ENCODE results near the gene WDR6.

The WDR6 gene, protein sequence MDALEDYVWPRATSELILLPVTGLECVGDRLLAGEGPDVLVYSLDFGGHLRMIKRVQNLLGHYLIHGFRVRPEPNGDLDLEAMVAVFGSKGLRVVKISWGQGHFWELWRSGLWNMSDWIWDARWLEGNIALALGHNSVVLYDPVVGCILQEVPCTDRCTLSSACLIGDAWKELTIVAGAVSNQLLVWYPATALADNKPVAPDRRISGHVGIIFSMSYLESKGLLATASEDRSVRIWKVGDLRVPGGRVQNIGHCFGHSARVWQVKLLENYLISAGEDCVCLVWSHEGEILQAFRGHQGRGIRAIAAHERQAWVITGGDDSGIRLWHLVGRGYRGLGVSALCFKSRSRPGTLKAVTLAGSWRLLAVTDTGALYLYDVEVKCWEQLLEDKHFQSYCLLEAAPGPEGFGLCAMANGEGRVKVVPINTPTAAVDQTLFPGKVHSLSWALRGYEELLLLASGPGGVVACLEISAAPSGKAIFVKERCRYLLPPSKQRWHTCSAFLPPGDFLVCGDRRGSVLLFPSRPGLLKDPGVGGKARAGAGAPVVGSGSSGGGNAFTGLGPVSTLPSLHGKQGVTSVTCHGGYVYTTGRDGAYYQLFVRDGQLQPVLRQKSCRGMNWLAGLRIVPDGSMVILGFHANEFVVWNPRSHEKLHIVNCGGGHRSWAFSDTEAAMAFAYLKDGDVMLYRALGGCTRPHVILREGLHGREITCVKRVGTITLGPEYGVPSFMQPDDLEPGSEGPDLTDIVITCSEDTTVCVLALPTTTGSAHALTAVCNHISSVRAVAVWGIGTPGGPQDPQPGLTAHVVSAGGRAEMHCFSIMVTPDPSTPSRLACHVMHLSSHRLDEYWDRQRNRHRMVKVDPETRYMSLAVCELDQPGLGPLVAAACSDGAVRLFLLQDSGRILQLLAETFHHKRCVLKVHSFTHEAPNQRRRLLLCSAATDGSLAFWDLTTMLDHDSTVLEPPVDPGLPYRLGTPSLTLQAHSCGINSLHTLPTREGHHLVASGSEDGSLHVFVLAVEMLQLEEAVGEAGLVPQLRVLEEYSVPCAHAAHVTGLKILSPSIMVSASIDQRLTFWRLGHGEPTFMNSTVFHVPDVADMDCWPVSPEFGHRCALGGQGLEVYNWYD

DNA sequence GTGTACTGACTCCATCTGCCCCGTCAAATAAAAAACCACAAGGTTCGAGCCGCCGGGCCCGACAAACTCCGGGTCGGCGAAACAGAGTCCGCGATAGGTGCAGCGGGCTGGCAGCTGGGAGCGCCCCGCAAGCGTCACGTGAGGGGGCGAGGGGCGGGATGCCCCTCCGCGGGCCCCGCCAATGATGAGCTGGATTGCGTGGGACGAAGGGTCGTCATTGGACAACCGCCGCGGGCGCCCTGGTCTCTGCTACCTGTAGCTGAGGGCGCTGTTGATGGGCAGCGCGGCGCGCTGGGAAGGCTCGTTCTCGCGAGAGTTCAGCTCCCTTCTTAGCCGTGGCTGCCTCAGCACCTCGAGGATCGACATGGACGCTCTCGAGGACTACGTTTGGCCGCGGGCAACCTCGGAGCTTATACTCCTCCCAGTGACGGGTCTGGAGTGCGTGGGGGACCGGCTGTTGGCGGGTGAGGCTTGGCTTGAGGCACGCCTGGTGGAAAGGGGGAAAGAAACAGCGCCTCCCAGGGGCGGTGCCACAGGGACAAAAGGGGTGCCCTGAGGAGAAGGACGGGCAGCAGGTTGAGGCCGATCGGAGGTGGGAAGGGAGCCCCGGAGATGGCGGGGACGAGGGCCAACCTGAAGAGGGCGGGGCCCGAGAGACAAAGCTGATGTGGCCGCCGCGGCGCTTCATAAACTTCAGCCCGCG lies at the start of gene WDR6:
WDR6 (plus strand) TSS at position 324 of the 703 bp plus-strand sequence; CDS start at position 365, 41 bp downstream.
- H3K4me1 ChIP-seq (ENCODE audit: control insufficient read depth in 1 of 2, insufficient read depth in 2 of 2, low read length in 2 of 2): peaks cover 0 to 24% of the 10 kb centered on the region in 2 donors
- H3K27ac ChIP-seq (ENCODE audit: low read length): peak within 1 kb of the TSS; percentile 95
- H3K4me3 ChIP-seq (ENCODE audit: low read depth in 1 of 2, low read length in 2 of 2): peak within 1 kb of the TSS; percentile 77 to 87
- peaks cover 10% of the 10 kb centered on the region in 2 donors for H3K36me3 ChIP-seq (ENCODE audit: control insufficient read depth in 1 of 2, insufficient read depth in 2 of 2, low read length in 2 of 2)
- no peaks in the 10 kb centered on the region for H3K27me3 ChIP-seq (ENCODE audit: low read depth, low read length)
- no peaks in the 10 kb centered on the region for H3K9me3 ChIP-seq (ENCODE audit: control insufficient read depth in 1 of 2, low read length in 2 of 2)

DNA sequence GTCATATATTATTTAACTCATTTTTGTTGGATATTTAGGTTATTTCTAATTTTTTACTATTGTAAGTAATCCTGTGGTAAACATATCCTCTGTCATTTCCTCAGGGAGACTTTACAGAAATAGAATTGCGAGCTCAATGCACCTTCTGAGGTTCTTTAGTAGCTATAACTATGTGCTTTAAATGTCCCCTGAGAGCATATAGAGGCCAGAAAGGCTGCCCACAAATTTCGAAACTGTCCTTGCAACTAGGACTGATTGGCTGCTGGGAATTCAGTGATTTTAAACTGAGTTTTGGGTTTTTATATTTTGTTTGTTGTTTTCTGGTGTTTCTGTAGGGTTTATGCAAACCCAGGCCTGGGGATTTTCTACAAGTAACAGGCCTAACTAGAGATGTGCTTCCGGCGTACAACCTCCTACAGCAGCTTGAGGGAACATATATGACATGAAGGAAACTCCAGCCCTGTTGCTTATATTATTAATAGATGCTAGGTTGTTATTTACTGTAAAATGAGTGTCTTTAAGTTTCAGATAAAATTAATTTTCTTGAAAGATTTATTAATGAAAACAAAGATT lies 46.3 kb upstream of the WDR6 start:
- peaks cover 19 to 26% of the 10 kb centered on the region in 2 donors for H3K36me3 ChIP-seq (ENCODE audit: control insufficient read depth in 1 of 2, insufficient read depth in 2 of 2, low read length in 2 of 2)
- no peak overlapping the region for H3K27ac ChIP-seq (ENCODE audit: low read length)
- no peaks in the 10 kb centered on the region for H3K27me3 ChIP-seq (ENCODE audit: low read depth, low read length)
- no peaks in the 10 kb centered on the region for H3K4me1 ChIP-seq (ENCODE audit: control insufficient read depth in 1 of 2, insufficient read depth in 2 of 2, low read length in 2 of 2)
- H3K4me3 ChIP-seq (ENCODE audit: low read depth in 1 of 2, low read length in 2 of 2): no peak overlapping the region
- H3K9me3 ChIP-seq (ENCODE audit: control insufficient read depth in 1 of 2, low read length in 2 of 2): no peaks in the 10 kb centered on the region

DNA sequence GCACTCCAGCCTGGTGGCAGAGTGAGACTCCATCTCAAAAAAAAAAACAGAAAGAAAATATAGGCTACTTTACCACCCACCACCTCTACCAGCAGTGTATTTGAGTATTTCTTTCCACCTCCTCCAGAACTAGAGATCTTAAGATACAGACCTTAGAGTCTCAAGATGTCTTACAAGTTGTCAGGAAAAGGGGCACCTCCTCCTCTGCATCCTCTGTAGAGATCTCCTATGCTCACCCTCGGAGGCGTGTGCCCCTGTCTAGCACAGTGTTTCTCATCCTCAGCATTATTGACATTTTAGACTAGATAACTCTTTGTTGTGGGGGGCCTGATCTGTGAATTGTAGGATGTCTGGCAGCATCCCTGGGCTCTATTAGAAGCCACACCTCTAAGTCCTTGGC lies 44.9 kb upstream of the WDR6 start:
- no peaks in the 10 kb centered on the region for H3K27me3 ChIP-seq (ENCODE audit: low read depth, low read length)
- no peaks in the 10 kb centered on the region for H3K4me1 ChIP-seq (ENCODE audit: control insufficient read depth in 1 of 2, insufficient read depth in 2 of 2, low read length in 2 of 2)
- H3K36me3 ChIP-seq (ENCODE audit: control insufficient read depth in 1 of 2, insufficient read depth in 2 of 2, low read length in 2 of 2): peaks cover 33 to 40% of the 10 kb centered on the region in 2 donors
- no peak overlapping the region for H3K27ac ChIP-seq (ENCODE audit: low read length)
- no peak overlapping the region for H3K4me3 ChIP-seq (ENCODE audit: low read depth in 1 of 2, low read length in 2 of 2)
- no peaks in the 10 kb centered on the region for H3K9me3 ChIP-seq (ENCODE audit: control insufficient read depth in 1 of 2, low read length in 2 of 2)

DNA sequence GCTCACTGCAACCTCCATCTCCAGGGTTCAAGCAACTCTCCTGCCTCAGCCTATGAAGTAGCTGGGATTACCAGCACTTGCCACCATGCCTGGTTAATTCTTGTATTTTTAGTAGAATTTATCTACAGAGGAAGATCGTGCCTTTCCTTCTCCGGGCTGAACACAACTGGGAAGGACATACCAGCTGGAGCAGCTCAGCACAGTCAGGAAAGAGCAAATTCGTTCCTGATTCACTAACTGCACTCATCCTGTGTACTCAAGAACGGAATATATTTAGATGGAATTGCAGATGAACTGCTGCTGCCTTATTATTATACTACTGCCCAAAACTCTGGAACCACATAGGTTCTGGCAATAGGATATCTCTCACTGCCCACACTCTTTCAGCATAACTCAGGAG lies 44.3 kb upstream of the WDR6 start:
- no peaks in the 10 kb centered on the region for H3K4me1 ChIP-seq (ENCODE audit: control insufficient read depth in 1 of 2, insufficient read depth in 2 of 2, low read length in 2 of 2)
- H3K4me3 ChIP-seq (ENCODE audit: low read depth in 1 of 2, low read length in 2 of 2): no peak overlapping the region
- no peaks in the 10 kb centered on the region for H3K9me3 ChIP-seq (ENCODE audit: control insufficient read depth in 1 of 2, low read length in 2 of 2)
- no peaks in the 10 kb centered on the region for H3K27me3 ChIP-seq (ENCODE audit: low read depth, low read length)
- H3K27ac ChIP-seq (ENCODE audit: low read length): no peak overlapping the region
- H3K36me3 ChIP-seq (ENCODE audit: control insufficient read depth in 1 of 2, insufficient read depth in 2 of 2, low read length in 2 of 2): peaks cover 39 to 44% of the 10 kb centered on the region in 2 donors

DNA sequence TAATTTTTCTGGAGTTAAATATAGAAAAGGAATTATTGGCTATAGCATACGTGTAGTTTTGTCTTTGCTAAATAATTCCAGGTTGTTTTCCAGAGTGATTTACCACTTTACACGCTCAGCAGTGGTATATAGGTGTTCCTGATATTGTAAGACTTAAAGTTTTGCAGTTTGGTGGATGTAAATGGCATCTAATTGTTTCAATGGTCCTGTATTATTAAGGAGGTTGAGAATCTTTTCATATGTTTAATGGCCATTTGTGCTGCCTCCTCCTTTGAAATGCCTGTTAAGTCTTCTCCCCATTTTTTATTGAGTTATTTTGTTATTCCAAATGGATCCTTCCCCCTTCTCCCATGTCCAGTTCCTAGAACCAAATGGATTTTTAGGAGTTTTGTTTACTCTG lies 43.6 kb upstream of the WDR6 start:
- no peak overlapping the region for H3K4me3 ChIP-seq (ENCODE audit: low read depth in 1 of 2, low read length in 2 of 2)
- H3K27ac ChIP-seq (ENCODE audit: low read length): no peak overlapping the region
- H3K36me3 ChIP-seq (ENCODE audit: control insufficient read depth in 1 of 2, insufficient read depth in 2 of 2, low read length in 2 of 2): peaks cover 42 to 45% of the 10 kb centered on the region in 2 donors

DNA sequence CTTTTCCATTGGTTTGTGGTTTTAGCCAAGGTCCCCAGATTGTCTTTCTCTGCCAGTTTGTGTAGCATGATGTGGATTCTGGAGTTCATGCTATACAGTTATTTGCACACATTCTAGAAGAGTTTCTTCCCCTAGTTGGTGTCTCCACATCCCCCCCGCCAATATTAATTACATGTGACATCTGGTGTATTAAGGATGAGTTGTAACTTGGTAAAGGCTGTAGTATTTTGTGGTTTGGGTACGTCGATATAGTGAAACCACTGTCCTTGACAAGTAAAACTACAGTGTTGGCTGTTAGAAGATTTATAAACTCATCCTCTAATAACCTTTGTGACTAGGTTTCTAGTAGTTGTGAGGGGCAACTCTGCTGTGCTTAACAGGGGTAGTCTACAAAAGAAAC lies 40.8 kb upstream of the WDR6 start:
- H3K27me3 ChIP-seq (ENCODE audit: low read depth, low read length): no peaks in the 10 kb centered on the region
- H3K36me3 ChIP-seq (ENCODE audit: control insufficient read depth in 1 of 2, insufficient read depth in 2 of 2, low read length in 2 of 2): peaks cover 52 to 70% of the 10 kb centered on the region in 2 donors
- no peak overlapping the region for H3K4me3 ChIP-seq (ENCODE audit: low read depth in 1 of 2, low read length in 2 of 2)
- H3K27ac ChIP-seq (ENCODE audit: low read length): no peak overlapping the region
- H3K9me3 ChIP-seq (ENCODE audit: control insufficient read depth in 1 of 2, low read length in 2 of 2): no peaks in the 10 kb centered on the region
- no peaks in the 10 kb centered on the region for H3K4me1 ChIP-seq (ENCODE audit: control insufficient read depth in 1 of 2, insufficient read depth in 2 of 2, low read length in 2 of 2)

More for the DNA sequence above, 43.6 kb upstream of the WDR6 start:
- Histone ChIP-seq H3K9me3 (ENCODE audit: control insufficient read depth in 1 of 2, low read length in 2 of 2) (no peaks in the 10 kb centered on the region), H3K27me3 (ENCODE audit: low read depth, low read length) (no peaks in the 10 kb centered on the region), H3K4me1 (ENCODE audit: control insufficient read depth in 1 of 2, insufficient read depth in 2 of 2, low read length in 2 of 2) (no peaks in the 10 kb centered on the region)

DNA sequence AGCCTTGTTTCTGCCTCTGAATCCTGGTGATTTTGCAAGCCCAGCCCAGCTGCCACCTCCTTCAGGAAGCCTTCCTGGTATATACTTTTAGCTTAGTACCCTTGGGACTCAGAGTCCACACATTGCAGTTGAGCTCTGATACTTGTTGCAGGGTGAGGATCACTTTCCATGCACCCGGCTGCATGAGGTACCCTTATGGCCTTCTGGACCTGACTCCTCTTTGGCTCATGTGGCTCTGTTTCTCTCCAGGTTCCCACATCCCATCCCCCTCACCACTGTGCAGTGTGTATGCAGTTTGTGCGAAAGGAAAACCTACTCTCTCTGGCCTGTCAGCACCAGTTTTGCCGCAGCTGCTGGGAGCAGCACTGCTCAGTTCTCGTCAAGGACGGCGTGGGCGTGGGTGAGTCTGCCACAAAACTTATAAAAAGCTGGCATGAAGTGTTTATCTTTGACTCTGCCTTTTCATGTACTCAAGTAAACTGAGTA lies 40.3 kb upstream of the WDR6 start:
- H3K27me3 ChIP-seq (ENCODE audit: low read depth, low read length): no peaks in the 10 kb centered on the region
- H3K4me3 ChIP-seq (ENCODE audit: low read depth in 1 of 2, low read length in 2 of 2): no peak overlapping the region
- H3K27ac ChIP-seq (ENCODE audit: low read length): no peak overlapping the region
- H3K4me1 ChIP-seq (ENCODE audit: control insufficient read depth in 1 of 2, insufficient read depth in 2 of 2, low read length in 2 of 2): no peaks in the 10 kb centered on the region
- peaks cover 54 to 76% of the 10 kb centered on the region in 2 donors for H3K36me3 ChIP-seq (ENCODE audit: control insufficient read depth in 1 of 2, insufficient read depth in 2 of 2, low read length in 2 of 2)
- no peaks in the 10 kb centered on the region for H3K9me3 ChIP-seq (ENCODE audit: control insufficient read depth in 1 of 2, low read length in 2 of 2)

DNA sequence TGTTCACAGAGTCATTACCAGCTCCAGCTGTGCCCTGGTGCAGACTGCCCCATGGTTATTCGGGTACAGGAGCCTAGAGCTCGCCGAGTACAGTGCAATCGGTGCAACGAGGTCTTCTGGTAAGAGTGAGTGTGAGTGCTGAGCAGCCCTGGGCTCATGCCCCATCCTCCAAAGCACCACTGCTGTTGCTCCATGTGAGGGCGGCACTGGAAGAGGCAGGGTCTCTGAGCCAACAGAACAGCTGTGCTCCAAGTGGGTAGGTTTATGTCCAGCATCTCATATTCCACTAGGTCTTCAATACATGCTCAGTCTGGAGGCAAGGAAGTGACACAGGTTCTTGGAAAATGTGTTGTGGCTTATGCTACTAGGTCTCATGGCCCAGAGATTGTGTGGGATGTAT lies 36.6 kb upstream of the WDR6 start:
- no peaks in the 10 kb centered on the region for H3K27me3 ChIP-seq (ENCODE audit: low read depth, low read length)
- H3K9me3 ChIP-seq (ENCODE audit: control insufficient read depth in 1 of 2, low read length in 2 of 2): no peaks in the 10 kb centered on the region
- H3K4me3 ChIP-seq (ENCODE audit: low read depth in 1 of 2, low read length in 2 of 2): no peak overlapping the region
- no peak overlapping the region for H3K27ac ChIP-seq (ENCODE audit: low read length)
- H3K4me1 ChIP-seq (ENCODE audit: control insufficient read depth in 1 of 2, insufficient read depth in 2 of 2, low read length in 2 of 2): no peaks in the 10 kb centered on the region
- peaks cover 67 to 95% of the 10 kb centered on the region in 2 donors for H3K36me3 ChIP-seq (ENCODE audit: control insufficient read depth in 1 of 2, insufficient read depth in 2 of 2, low read length in 2 of 2)

DNA sequence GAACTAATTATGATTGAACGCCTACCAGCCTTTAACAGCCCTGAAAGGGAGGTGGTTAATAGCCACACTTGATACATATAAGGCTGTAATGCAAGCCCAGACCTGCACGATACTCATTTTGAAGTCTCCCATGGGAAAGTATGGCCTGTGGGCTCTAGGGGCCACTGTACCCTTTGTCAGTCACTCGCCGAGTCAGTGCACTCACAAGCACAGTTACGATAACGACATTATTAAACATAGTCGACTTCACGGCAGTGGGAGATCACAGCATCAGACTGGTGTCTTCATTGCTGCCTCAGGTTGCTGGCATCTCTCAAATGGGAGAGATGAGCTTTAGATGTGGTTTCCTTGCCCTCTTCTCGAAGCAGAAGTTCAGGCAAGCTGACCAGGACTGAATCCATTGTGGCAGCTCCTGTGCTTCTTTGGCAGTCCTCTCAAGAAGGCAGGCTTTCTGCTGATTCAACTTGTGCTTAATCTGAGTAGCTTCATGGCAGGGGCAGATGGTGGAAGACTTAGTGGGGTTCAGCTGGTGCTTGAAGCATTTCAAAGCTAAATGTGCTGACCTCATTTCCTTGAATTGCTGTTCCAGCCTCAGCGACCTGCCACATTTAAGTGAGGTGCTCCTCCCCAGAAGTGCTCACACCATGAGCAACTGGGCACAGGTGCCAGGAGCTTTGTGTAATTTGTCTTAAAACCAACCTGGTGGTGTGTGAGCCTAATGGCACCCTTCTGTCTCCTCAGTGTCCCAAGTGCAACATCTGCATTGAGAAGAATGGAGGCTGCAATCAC lies 32.9 kb upstream of the WDR6 start:
- H3K4me3 ChIP-seq (ENCODE audit: low read depth in 1 of 2, low read length in 2 of 2): no peak overlapping the region
- peaks cover 59 to 90% of the 10 kb centered on the region in 2 donors for H3K36me3 ChIP-seq (ENCODE audit: control insufficient read depth in 1 of 2, insufficient read depth in 2 of 2, low read length in 2 of 2)
- no peaks in the 10 kb centered on the region for H3K4me1 ChIP-seq (ENCODE audit: control insufficient read depth in 1 of 2, insufficient read depth in 2 of 2, low read length in 2 of 2)
- no peaks in the 10 kb centered on the region for H3K27me3 ChIP-seq (ENCODE audit: low read depth, low read length)
- H3K27ac ChIP-seq (ENCODE audit: low read length): no peak overlapping the region
- no peaks in the 10 kb centered on the region for H3K9me3 ChIP-seq (ENCODE audit: control insufficient read depth in 1 of 2, low read length in 2 of 2)

DNA sequence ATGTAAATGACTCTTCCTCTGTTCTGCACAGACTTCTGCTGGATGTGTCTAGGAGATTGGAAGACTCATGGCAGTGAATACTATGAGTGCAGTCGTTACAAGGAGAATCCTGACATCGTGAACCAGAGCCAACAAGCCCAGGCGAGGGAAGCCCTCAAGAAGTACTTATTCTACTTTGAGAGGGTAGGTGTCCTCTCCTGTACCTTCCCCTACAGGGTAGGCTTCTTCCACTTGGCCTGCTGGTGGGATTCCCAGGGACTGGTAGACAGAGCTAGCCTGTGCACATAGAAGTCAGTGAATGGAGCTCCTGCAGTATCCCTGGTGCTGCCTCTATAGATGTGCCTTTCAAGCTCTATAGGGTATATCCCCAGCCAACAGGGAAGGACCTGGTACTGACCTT lies 27.7 kb upstream of the WDR6 start:
- H3K27me3 ChIP-seq (ENCODE audit: low read depth, low read length): no peaks in the 10 kb centered on the region
- no peak overlapping the region for H3K4me3 ChIP-seq (ENCODE audit: low read depth in 1 of 2, low read length in 2 of 2)
- H3K9me3 ChIP-seq (ENCODE audit: control insufficient read depth in 1 of 2, low read length in 2 of 2): no peaks in the 10 kb centered on the region
- H3K4me1 ChIP-seq (ENCODE audit: control insufficient read depth in 1 of 2, insufficient read depth in 2 of 2, low read length in 2 of 2): no peaks in the 10 kb centered on the region
- no peak overlapping the region for H3K27ac ChIP-seq (ENCODE audit: low read length)
- H3K36me3 ChIP-seq (ENCODE audit: control insufficient read depth in 1 of 2, insufficient read depth in 2 of 2, low read length in 2 of 2): peaks cover 69 to 89% of the 10 kb centered on the region in 2 donors
